ENCODE measurements around the gene CKAP4. TPM values are rescaled to one million over a fixed set of nuclear protein-coding genes. Genes with fewer than 3 reads are reported as not detected.

Gene CKAP4
- total and polyA plus RNA-seq, 2 donors (not counting 3 experiments of a cell fraction or from before 2014, with no cell fraction given), result 117 to 223 TPM

DNA sequence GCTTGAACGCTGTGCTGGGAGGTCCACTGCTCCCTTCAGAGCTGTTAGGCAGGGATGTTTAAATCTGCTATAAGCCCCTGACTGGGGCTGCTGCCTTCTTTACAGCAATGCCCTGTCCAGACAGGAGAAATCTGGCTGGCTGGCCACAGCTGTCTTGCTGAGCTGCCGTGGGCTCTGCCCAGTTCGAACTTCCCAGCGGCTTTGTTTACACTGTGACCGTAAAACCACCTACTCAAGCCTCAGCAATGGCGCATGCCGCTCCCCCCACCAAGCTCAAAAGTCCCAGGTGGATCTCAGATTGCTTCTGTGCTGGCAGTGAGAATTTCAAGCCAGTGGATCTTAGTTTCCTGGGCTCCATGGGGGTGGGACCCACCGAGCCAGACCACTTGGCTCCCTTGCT lies 35.8 kb downstream of the CKAP4 start:
- POLR2A ChIA-PET, result no interaction called here
- TF ChIP-seq JUN (IDR thresholded peaks at IDR 0.05; ENCODE audit: borderline replicate concordance, insufficient read depth, insufficient read length, low read depth) (no peak), POLR2A (IDR thresholded peaks at IDR 0.05; ENCODE audit: low read depth, low read length) (no peak), FOS (IDR thresholded peaks at IDR 0.05; ENCODE audit: borderline replicate concordance, insufficient read depth, low read length) (no peak), POLR2AphosphoS5 (IDR thresholded peaks at IDR 0.05; ENCODE audit: insufficient read depth, low read depth, low read length) (no peak), CTCF (IDR thresholded peaks at IDR 0.05; ENCODE audit: extremely low read depth in 1 of 2, insufficient read depth in 1 of 2, low read depth in 1 of 2, low read length in 2 of 2) (no peak), MYC (IDR thresholded peaks at IDR 0.05; ENCODE audit: low read depth, low read length) (no peak), GATA2 (IDR thresholded peaks at IDR 0.05; ENCODE audit: insufficient read depth, insufficient read length, low read depth, low read length) (no peak)
- dilution Hi-C loops (cut with MboI; ENCODE audit: extremely low pct_ligation_motif_present, low sequenced_read_pairs), result no loop called here
- H3K4me2 ChIP-seq (ENCODE audit: insufficient read depth, low read length), result no peak overlapping the region
- no peak overlapping the region for H2AFZ ChIP-seq (ENCODE audit: low read depth, low read length)
- H3K9ac ChIP-seq (replicated peaks; ENCODE audit: extremely low read depth, insufficient read depth, low read length), result no peak overlapping the region
- H3K27ac ChIP-seq (ENCODE audit: insufficient read depth, low read depth, low read length), result no peak overlapping the region
- H3K27me3 ChIP-seq (ENCODE audit: control insufficient read depth in 2 of 2, insufficient read depth in 2 of 2, low read length in 2 of 2), result peaks cover 5 to 25% of the 10 kb centered on the region in 2 experiments
- H3K9me1 ChIP-seq (replicated peaks; ENCODE audit: control insufficient read depth, extremely low read depth, insufficient read depth, low read length), result no peaks in the 10 kb centered on the region
- DNase-seq (ENCODE audit: low read depth, low spot score) (no peak), FAIRE-seq (no peak)
- no peaks in the 10 kb centered on the region for H4K20me1 ChIP-seq (replicated peaks; ENCODE audit: control insufficient read depth, extremely low read depth, insufficient read depth, low read length)
- H3K36me3 ChIP-seq (ENCODE audit: control insufficient read depth in 2 of 2, extremely low read depth in 1 of 2, insufficient read depth in 2 of 2, low read length in 2 of 2), result no peaks in the 10 kb centered on the region
- no peaks in the 10 kb centered on the region for H3K79me2 ChIP-seq (ENCODE audit: control insufficient read depth, insufficient read depth, low read length)
- H3K4me3 ChIP-seq (replicated peaks in 1 of 3; ENCODE audit: insufficient read depth in 1 of 3, low read depth in 1 of 3, low read length in 3 of 3), result no peak overlapping the region
- intact Hi-C loops (cut with micrococcal nuclease), result no loop called here
- no peaks in the 10 kb centered on the region for H3K4me1 ChIP-seq (ENCODE audit: control insufficient read depth, extremely low read depth, insufficient read depth, low read length)
- BruUV-seq (replicated peaks), result no TSS peak
- no peaks in the 10 kb centered on the region for H3K9me3 ChIP-seq (replicated peaks; ENCODE audit: control insufficient read depth, insufficient read depth, low read length)
- CTCF ChIA-PET, result no interaction called here

Measured in endothelial cell of umbilical vein (primary cell).